ENCODE results near the gene CBFB.
"Not testable (repeated sequence)": the region's sequence is repeated elsewhere in the genome, so short reads cannot be mapped to it uniquely, and the experiment has no call there.

Gene CBFB

GRCh38 chr16:67028696-67029253, at the start of gene CBFB:
CBFB (plus strand) TSS chr16:67029149; CDS start chr16:67029408, 259 bp downstream.
- peak; percentile 69 for DNase-seq

GRCh38 chr16:66983033-66983432, 45.9 kb upstream of the CBFB start:
- no peak for DNase-seq

- no peak for DNase-seq
Observed at GRCh38 chr16:66984892-66985311, 44.0 kb upstream of the CBFB start.

GRCh38 chr16:66986559-66986958, 42.4 kb upstream of the CBFB start:
- DNase-seq, result no peak

GRCh38 chr16:66988197-66988788, 40.7 kb upstream of the CBFB start, which contains the start of gene CES4A:
CES4A (plus strand) TSS chr16:66988589; CDS start chr16:66988773, 184 bp downstream.
- no peak for DNase-seq

- no peak for DNase-seq
Observed at GRCh38 chr16:66991545-66992077, 37.3 kb upstream of the CBFB start.

GRCh38 chr16:66993558-66993957, 35.4 kb upstream of the CBFB start:
- DNase-seq, result not testable (repeated sequence)

- DNase-seq, result no peak
Observed at GRCh38 chr16:66996324-66996982, 32.5 kb upstream of the CBFB start.

- no peak for DNase-seq
Observed at GRCh38 chr16:66996983-66997358, 32.0 kb upstream of the CBFB start.

- peak; percentile 25 for DNase-seq
Observed at GRCh38 chr16:67000384-67001351, 28.3 kb upstream of the CBFB start.

- DNase-seq, result no peak
Observed at GRCh38 chr16:67001726-67002125, 27.2 kb upstream of the CBFB start.

GRCh38 chr16:67006930-67007658, 21.9 kb upstream of the CBFB start:
- no peak for DNase-seq

- no peak for DNase-seq
Observed at GRCh38 chr16:67009158-67009557, 19.8 kb upstream of the CBFB start.

GRCh38 chr16:67011274-67011673, 17.7 kb upstream of the CBFB start:
- no peak for DNase-seq

- DNase-seq, result no peak
Observed at GRCh38 chr16:67013233-67013822, 15.6 kb upstream of the CBFB start.

GRCh38 chr16:67013823-67014633, 14.9 kb upstream of the CBFB start:
- no peak for DNase-seq

- DNase-seq, result no peak
Observed at GRCh38 chr16:67014634-67015312, 14.2 kb upstream of the CBFB start.

- DNase-seq, result no peak
Observed at GRCh38 chr16:67015313-67015731, 13.6 kb upstream of the CBFB start.

GRCh38 chr16:67016143-67016542, 12.8 kb upstream of the CBFB start:
- DNase-seq, result no peak

All from NCI-H1105 (cell line).